Sigmoid colon (tissue), 7 donors: ENCODE measurements around the gene MSRB2. TPM values are rescaled to one million over a fixed set of nuclear protein-coding genes. Genes with fewer than 3 reads are reported as not detected.
"Not testable (repeated sequence)": the region's sequence is repeated elsewhere in the genome, so short reads cannot be mapped to it uniquely, and the experiment has no call there.

ENCODE experiments used
- DNase-seq: peaks from one replicate; pipeline ENCODE4 v3.0.0-alpha.2; 2019
- H3K27ac ChIP-seq, 4 donors: fragments of 200-600 bp; sonication (generic); one replicate each; pipeline ENCODE4 v1.5.1; 2016 to 2019; ENCODE audit warnings: mild to moderate bottlenecking in 1 of 4
- H3K27me3 ChIP-seq, 3 donors: fragments of 200-600 bp; sonication (generic); one replicate each; pipeline ENCODE4 v1.5.1; 2019; ENCODE audit warnings: mild to moderate bottlenecking in 1 of 3
- H3K36me3 ChIP-seq, 4 donors: fragments of 200-600 bp; sonication (generic); one replicate each; pipeline ENCODE4 v1.5.1; 2016 to 2019
- H3K4me1 ChIP-seq, 4 donors: fragments of 200-600 bp; sonication (generic); one replicate each; pipeline ENCODE4 v1.5.1; 2017 to 2019
- H3K4me3 ChIP-seq, 4 donors: fragments of 200-600 bp; sonication (generic); one replicate each; pipeline ENCODE4 v1.5.1; 2017 to 2019; ENCODE audit warnings: mild to moderate bottlenecking in 2 of 4, moderate library complexity in 1 of 4
- H3K9me3 ChIP-seq, 4 donors: fragments of 200-600 bp in 3 of 4; sonication (generic) in 3 of 4; one replicate each; pipeline versions ENCODE4 v1.5.1 to v1.6.1; 2013 to 2019
- CTCF ChIP-seq, 4 experiments: fragments of 450-650 bp in 3 of 4; fragments of 200-600 bp in 1 of 4; IDR thresholded peaks; one replicate each; pipeline ENCODE4 v1.5.1; 2016 to 2019; ENCODE audit warnings: antibody characterized with exemption in 4 of 4, mild to moderate bottlenecking in 3 of 4, moderate library complexity in 2 of 4
- EP300 ChIP-seq, 4 donors: sonication (generic); formaldehyde crosslinking; IDR thresholded peaks; one replicate each; pipeline ENCODE4 v1.6.1; 2017; ENCODE audit warnings: antibody characterized with exemption in 4 of 4
- POLR2A ChIP-seq, 2 donors: fragments of 450-650 bp; IDR thresholded peaks; one replicate each; pipeline ENCODE4 v1.6.1; 2016; ENCODE audit warnings: antibody characterized with exemption in 2 of 2, mild to moderate bottlenecking in 2 of 2, moderate library complexity in 2 of 2
- POLR2AphosphoS5 ChIP-seq, 4 donors: sonication (generic); formaldehyde crosslinking; IDR thresholded peaks; one replicate each; pipeline ENCODE4 v1.6.1; 2017; ENCODE audit warnings: antibody characterized with exemption in 4 of 4
- WGBS, 2 donors: extraction: QIAGEN DNeasy Blood & Tissue Kit; methylation state at CpG; one replicate each; pipeline ENCODE4 v1.1.7; 2013; 5-methylcytosine and 5-hydroxymethylcytosine counted together
- intact Hi-C: fragments of 100-400 bp; cut with DNase I; formaldehyde crosslinking; loops from one replicate; pipeline ENCODE4 v1.15.1; 2023
- polyA plus RNA-seq, 3 donors: library from polyadenylated mRNA; stranded (reverse); fragments of 200-250 nt; gene quantifications; one replicate each; pipeline ENCODE4 v1.2.3, GENCODE V29; 2013
- total RNA-seq, 4 donors: library from RNA; depleted of rRNA; stranded (reverse); fragments of >200 nt; gene quantifications; one replicate each; pipeline ENCODE4 v1.1.0, GENCODE V29; 2016
- donor health status: healthy with polysubstance abuse.
- donor health status: Bipolar disorder and iron deficiency.
- donor health status: healthy.

Gene MSRB2
- total and polyA plus RNA-seq, 7 donors, result 16.6 to 56.3 (median 32.7) TPM

- H3K9me3 ChIP-seq, result peaks cover 0 to 2% (median 0%) of the 10 kb centered on the region in 4 donors
- 86 to 94% methylated on average over 20 of the region's 20 CpGs for WGBS, 2 donors
- peaks cover 0 to 41% (median 34%) of the 10 kb centered on the region in 4 donors for H3K4me1 ChIP-seq
- DNase-seq, result no peak
- TF ChIP-seq EP300 (IDR thresholded peaks at IDR 0.05) (no peak), POLR2AphosphoS5 (IDR thresholded peaks at IDR 0.05) (peak in 1 of 4 donors; percentile 13)
- peak overlapping the region in 3 of 4 donors; percentile 12 to 79 (median 68) for H3K27ac ChIP-seq
- intact Hi-C loops, result loop anchor here (10.0 kb wide), 4 partner anchors 259 to 629 kb away; partner anchors contain the start of gene PIP4K2A
- H3K27me3 ChIP-seq, result no peaks in the 10 kb centered on the region
- peak overlapping the region in 3 of 4 donors; percentile 10 to 35 (median 25) for H3K4me3 ChIP-seq
- H3K36me3 ChIP-seq, result no peaks in the 10 kb centered on the region
These were observed 31.2 kb upstream of the MSRB2 start for GRCh38 chr10:23063973-23064812.

GRCh38 chr10:23064813-23065114, 30.6 kb upstream of the MSRB2 start:
- not testable (repeated sequence) for H3K27me3 ChIP-seq, H3K9me3 ChIP-seq, H3K4me3 ChIP-seq, DNase-seq, H3K36me3 ChIP-seq
- WGBS, 2 donors, result 92 to 94% methylated on average over 2 of the region's 2 CpGs
- intact Hi-C loops, result loop anchor here (5.0 to 10.0 kb wide), 8 partner anchors 77 to 1062 kb away; partner anchors contain the start of genes DNAJC1 and PIP4K2A
- H3K4me1 ChIP-seq, result peaks cover 0 to 41% (median 34%) of the 10 kb centered on the region in 4 donors
- peak overlapping the region in 3 of 4 donors; percentile 12 to 79 (median 68) for H3K27ac ChIP-seq

- Histone ChIP-seq H3K27ac (peak overlapping the region; percentile 4 to 79 (median 40)), H3K4me3 (no peak overlapping the region), H3K4me1 (peaks cover 0 to 41% (median 34%) of the 10 kb centered on the region in 4 donors), H3K36me3 (no peaks in the 10 kb centered on the region), H3K9me3 (no peaks in the 10 kb centered on the region), H3K27me3 (no peaks in the 10 kb centered on the region)
- 18 to 56% methylated on average over 11 of the region's 11 CpGs for WGBS, 2 donors
- TF ChIP-seq CTCF (IDR thresholded peaks at IDR 0.05) (no peak), POLR2A (IDR thresholded peaks at IDR 0.05) (no peak), EP300 (IDR thresholded peaks at IDR 0.05) (peak in 1 of 4 donors; percentile 55), POLR2AphosphoS5 (IDR thresholded peaks at IDR 0.05) (peak in 3 of 4 donors; percentile 63 to 73 (median 67))
- intact Hi-C loops, result loop anchor here (5.0 to 10.0 kb wide), 8 partner anchors 78 to 1063 kb away; partner anchors contain the start of genes DNAJC1 and PIP4K2A
- DNase-seq, result peak; percentile 90
These were observed 30.0 kb upstream of the MSRB2 start for GRCh38 chr10:23065181-23065948.

- Histone ChIP-seq H3K27me3 (no peaks in the 10 kb centered on the region), H3K36me3 (no peaks in the 10 kb centered on the region), H3K9me3 (no peaks in the 10 kb centered on the region), H3K4me1 (peaks cover 0 to 41% (median 34%) of the 10 kb centered on the region in 4 donors), H3K4me3 (no peak overlapping the region), H3K27ac (no peak overlapping the region)
- no peak for TF ChIP-seq EP300 (IDR thresholded peaks at IDR 0.05)
- WGBS, 2 donors, result 93 to 94% methylated on average over 12 of the region's 12 CpGs
- no peak for DNase-seq
- intact Hi-C loops, result loop anchor here (5.0 to 10.0 kb wide), 8 partner anchors 80 to 1065 kb away; partner anchors contain the start of genes DNAJC1 and PIP4K2A
These were observed 28.0 kb upstream of the MSRB2 start for GRCh38 chr10:23067337-23067736.

- WGBS, 2 donors, result 41 to 55% methylated on average over 16 of the region's 16 CpGs
- TF ChIP-seq POLR2A (IDR thresholded peaks at IDR 0.05) (no peak), CTCF (IDR thresholded peaks at IDR 0.05) (peak; percentile 26 to 82 (median 60))
- intact Hi-C loops, result loop anchor here (5.0 to 10.0 kb wide), 8 partner anchors 81 to 1066 kb away; partner anchors contain the start of genes DNAJC1 and PIP4K2A
- Histone ChIP-seq H3K4me1 (peaks cover 0 to 36% (median 30%) of the 10 kb centered on the region in 4 donors), H3K27me3 (no peaks in the 10 kb centered on the region), H3K9me3 (no peaks in the 10 kb centered on the region), H3K27ac (peak overlapping the region in 1 of 4 donors; percentile 29), H3K4me3 (no peak overlapping the region), H3K36me3 (no peaks in the 10 kb centered on the region)
- peak; percentile 90 for DNase-seq
These were observed 27.2 kb upstream of the MSRB2 start for GRCh38 chr10:23067939-23068775.
